Measurements from ENCODE around the gene DAO.

GRCh38 chr12:108890208-108890607 is 10.3 kb downstream of the DAO start:
- TF ChIP-seq CTCF (conservative IDR thresholded peaks at IDR 0.05) (no peak), EZH2 (IDR thresholded peaks at IDR 0.05; ENCODE audit: low read depth) (no peak)

Data from PC-9 (cell line).